ENCODE measurements around the gene EPHA2.

GRCh38 chr1:16177306-16177705, 21.4 kb upstream of the EPHA2 start:
- TF ChIP-seq, protein P1, sequence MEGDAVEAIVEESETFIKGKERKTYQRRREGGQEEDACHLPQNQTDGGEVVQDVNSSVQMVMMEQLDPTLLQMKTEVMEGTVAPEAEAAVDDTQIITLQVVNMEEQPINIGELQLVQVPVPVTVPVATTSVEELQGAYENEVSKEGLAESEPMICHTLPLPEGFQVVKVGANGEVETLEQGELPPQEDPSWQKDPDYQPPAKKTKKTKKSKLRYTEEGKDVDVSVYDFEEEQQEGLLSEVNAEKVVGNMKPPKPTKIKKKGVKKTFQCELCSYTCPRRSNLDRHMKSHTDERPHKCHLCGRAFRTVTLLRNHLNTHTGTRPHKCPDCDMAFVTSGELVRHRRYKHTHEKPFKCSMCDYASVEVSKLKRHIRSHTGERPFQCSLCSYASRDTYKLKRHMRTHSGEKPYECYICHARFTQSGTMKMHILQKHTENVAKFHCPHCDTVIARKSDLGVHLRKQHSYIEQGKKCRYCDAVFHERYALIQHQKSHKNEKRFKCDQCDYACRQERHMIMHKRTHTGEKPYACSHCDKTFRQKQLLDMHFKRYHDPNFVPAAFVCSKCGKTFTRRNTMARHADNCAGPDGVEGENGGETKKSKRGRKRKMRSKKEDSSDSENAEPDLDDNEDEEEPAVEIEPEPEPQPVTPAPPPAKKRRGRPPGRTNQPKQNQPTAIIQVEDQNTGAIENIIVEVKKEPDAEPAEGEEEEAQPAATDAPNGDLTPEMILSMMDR (IDR thresholded peaks at IDR 0.05): no peak
- TF ChIP-seq POLR2A (IDR thresholded peaks at IDR 0.05): no peak
- no peak for TF ChIP-seq POLR2AphosphoS5 (IDR thresholded peaks at IDR 0.05)
- no peak for TF ChIP-seq EP300 (IDR thresholded peaks at IDR 0.05)
